GM18498 (cell line): ENCODE data around the gene IGFBP4.

ENCODE experiments used
- ATAC-seq: cut with Tn5 transposase; IDR thresholded peaks from one replicate; pipeline ENCODE4 v1.9.1; 2021; ENCODE audit warnings: mild to moderate bottlenecking, moderate library complexity; ENCODE audit not compliant: unreplicated experiment

The IGFBP4 gene

DNA sequence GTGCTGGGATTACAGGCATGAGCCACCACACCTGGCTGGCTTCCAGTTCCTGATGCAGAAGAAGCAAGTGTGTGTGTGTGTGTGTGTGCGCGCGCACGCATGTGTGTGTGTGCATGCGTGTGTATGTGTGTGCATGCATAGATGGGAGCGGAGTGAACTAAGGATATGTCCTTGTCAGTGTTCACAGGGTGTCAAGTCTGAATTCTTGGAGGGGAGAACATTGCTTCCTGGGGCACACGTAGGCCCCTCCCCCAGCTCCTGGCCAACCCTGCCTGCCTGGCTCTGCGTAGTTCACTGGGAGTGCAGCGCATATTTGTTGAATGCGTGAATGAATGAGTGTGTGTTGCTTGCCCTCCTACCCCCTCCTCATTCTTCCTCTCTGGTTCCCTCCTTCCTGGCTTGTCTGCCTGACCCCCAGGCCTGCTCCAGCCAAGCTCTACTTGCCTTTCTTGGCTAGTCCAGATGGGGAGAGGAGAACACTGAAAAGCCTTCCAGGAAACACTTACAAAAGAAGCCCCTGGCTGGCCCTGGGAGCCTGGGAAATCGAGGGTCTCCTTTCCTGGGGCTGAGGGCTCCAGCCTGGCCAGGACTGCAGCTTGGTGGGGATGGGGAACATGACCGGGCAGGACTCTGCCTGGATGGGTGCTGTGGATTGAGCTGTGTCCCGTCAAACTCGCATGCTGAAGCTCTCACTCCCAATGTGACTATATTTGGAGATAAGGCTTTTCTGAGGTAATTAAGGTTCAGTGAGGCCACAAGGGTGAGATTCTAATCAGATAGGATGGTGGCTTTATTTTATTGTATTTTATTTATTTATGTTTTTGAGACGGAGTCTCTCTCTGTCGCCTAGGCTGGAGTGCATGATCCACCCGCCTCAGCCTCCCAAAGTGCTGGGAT, 27.9 kb downstream of the IGFBP4 start:
- no peak for ATAC-seq

GRCh38 chr17:40471846-40472732, 28.8 kb downstream of the IGFBP4 start:
- no peak for ATAC-seq

GRCh38 chr17:40472733-40473452, 29.6 kb downstream of the IGFBP4 start:
- ATAC-seq, result no peak

DNA sequence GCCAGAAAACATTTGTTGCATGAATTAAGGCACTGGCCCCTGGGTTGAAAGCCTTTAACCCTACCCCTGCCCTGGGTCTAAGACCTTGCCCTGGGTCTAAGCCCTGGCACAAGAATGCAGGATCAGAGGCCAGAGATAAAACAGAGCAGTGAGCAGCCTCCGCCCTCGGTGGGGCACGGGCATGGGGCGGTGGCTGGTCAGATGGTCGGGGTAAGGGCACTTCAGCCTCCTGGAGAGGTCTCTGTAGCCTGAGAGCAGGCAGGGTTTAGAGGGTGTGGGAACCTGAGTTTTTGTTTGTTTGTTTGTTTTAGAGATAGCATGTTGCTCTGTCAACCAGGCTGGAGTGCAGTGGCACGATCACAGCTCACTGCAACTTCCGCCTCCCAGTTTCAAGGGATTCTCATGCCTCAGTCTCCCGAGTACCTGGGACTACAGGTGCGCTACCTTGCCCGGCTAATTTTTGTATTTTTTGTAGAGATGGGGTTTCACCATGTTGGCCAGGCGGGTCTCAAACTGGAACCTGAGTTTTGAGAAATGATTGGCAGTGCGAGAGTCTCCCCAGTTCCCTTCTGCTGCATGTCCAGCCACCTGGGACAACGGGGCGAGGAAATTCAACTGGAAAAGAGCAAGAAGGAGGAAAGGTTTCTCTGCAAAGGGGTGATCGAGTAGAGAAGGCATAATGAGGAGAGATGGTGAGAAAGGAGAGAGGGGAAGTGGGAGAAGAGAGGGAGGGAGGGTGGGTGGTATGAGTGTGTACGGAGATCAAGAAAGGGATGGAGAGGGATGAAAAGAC, 30.5 kb downstream of the IGFBP4 start:
- ATAC-seq, result no peak

- no peak for ATAC-seq
Observed at GRCh38 chr17:40474419-40475002, 31.3 kb downstream of the IGFBP4 start.

GRCh38 chr17:40475234-40475908, 32.1 kb downstream of the IGFBP4 start:
- no peak for ATAC-seq

DNA sequence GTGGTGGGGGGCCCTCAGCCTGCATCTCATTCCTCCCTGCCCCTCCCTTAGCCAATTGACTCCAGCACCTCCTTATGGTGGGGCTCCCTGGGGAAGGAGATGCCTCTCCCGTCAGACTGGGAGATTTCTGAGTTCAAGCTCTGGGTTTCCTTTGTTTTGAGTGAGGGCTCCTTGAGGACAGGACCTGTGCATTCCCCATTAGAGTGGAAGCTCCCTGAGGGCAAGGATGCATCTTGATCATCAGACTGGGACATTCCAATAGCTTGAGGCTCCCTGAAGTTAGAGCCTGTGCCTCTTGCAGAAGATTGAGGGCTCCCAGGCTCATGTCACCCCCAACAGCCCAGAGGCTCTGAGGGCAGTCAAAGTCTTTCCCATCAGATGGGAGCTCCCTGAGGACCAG, 34.5 kb downstream of the IGFBP4 start:
- ATAC-seq, result no peak

- no peak for ATAC-seq
Observed at GRCh38 chr17:40478486-40478885, 35.2 kb downstream of the IGFBP4 start.

- ATAC-seq, result no peak
Observed at GRCh38 chr17:40479754-40480480, 36.7 kb downstream of the IGFBP4 start.

GRCh38 chr17:40480501-40481003, 37.3 kb downstream of the IGFBP4 start:
- no peak for ATAC-seq

- no peak for ATAC-seq
Observed at GRCh38 chr17:40481106-40481505, 37.9 kb downstream of the IGFBP4 start.

GRCh38 chr17:40482722-40483121, 39.5 kb downstream of the IGFBP4 start:
- ATAC-seq, result no peak

DNA sequence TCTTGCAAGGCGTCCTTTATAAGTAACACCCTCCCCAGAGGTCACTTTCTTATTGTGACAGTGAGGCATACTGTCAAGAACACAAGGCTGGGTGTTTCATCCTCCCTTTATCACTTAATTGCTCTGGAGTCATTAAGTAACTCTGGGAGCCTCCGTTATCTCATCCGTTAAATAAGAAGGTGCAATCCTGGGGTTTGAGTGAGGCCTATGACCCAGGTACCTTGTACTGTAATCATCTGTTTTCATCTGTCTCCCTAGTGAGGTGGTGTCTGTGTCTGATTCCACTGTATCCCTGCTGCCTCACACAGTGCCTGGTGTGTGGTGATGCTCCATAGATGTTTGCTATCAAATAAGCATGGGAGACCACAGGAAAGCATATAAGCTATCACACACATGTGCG, 40.4 kb downstream of the IGFBP4 start:
- ATAC-seq, result no peak

DNA sequence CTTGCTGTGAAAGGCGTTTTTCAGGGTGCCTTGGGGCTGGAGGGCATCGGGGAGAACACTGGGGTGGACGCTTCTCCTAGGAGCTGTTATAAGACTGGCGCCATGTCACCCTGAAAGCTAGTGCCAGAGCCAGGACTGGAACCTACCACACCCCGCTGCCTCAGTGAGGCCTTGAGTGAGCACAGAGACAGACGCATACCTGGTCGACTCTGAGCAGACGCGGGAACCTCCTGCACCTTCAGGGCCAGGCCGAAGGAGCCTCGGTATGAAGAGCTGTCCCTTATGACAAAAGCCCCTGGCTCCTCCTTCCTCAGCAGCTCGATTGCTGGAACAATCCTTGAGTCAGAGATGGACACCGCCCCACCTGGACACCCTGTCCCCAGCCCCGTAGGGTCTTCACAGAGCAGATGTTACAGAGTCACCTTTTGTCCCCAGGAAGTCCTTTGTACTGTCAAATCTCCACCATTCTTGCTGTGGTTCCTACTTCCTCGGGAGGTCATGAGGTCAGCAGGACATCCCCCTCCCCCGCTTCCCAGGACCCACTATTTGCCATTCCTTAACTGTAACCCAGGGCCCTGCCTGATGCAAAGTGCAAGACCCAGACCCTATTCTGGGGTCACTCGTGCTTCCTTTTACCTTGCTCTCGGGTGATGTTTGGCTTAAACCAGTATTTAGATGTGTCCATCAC, 41.2 kb downstream of the IGFBP4 start:
- ATAC-seq, result no peak

GRCh38 chr17:40484973-40485530, 41.8 kb downstream of the IGFBP4 start:
- no peak for ATAC-seq

DNA sequence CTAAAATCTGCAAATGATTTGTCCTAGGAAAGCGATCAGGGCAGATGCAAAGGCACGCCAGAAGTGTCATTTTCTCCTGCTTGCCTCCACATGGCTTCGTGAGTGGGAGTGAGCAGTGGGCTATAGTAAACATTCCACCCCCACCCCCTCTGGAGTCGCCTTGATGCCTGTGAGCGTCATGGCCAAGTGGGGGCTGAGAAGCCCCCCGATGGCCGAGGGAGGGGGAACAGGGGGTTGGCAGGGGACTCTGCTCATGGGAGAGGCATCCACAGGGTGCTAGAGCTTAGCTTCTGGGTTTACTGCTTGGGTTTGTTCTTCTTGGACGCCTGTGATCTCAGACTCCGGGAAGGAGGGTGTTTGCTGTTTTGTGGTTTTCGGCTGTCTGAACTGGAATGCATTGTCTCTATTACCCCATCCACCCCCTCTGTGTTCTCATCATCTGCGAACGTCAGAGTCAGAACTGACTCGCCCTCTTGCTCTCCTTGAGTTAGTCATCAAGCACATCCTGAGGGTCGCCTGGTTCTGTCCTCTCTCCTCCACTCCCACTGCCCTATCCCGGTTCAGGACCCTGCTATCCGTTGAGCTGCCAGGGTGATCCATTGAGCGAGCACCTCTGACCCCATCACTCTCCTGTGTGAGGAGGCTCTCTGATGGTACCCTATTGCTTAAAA, 42.7 kb downstream of the IGFBP4 start:
- ATAC-seq, result no peak
